HL-60/S4 (cell line): ENCODE results near the gene CFAP107.

Experiments
- in situ Hi-C: fragments of 300-500 bp; cut with MboI; formaldehyde crosslinking; loops from 2 replicates; pipeline ENCODE4 v1.14.3; 2022; ENCODE audit warnings: low sequenced_read_pairs

The CFAP107 gene

DNA sequence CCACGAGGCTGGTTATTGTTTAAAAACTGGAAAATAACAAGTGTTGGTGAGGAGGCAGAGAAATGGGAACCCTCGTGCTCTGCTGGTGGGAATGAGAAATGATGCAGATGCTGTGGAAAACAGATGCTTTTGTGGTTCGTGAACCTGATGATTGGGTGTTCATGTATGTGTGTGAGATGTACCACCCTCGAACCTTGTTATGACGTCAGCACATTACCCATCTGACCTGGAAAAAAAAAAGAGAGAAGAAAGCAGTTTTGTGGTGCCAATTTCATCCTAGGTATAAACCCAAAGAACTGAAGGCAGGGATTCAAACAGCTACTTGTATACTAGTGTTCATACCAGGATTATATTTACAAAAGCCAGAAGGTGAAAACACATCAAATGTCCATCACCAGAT is 6.4 kb upstream of the CFAP107 start:
- in situ Hi-C loops: no loop called here

DNA sequence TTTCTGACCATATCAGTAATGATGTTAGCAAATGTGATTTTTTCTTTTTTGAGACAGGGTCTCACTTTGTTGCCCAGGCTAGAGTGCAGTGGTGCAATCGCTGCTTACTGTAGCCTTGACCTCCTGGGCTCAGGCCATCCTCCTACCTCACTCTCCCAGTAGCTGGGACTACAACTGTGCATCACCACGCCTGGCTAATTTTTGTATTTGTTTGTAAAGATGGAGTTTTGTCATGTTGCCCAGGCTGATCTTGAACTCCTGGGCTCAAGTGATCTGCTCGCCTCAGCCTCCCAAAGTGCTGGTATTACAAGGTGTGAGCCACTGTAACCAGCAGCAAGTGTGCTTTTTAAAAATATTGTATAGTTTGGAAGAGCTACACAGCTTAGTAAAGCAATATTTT is 4.1 kb upstream of the CFAP107 start:
- in situ Hi-C loops: no loop called here

DNA sequence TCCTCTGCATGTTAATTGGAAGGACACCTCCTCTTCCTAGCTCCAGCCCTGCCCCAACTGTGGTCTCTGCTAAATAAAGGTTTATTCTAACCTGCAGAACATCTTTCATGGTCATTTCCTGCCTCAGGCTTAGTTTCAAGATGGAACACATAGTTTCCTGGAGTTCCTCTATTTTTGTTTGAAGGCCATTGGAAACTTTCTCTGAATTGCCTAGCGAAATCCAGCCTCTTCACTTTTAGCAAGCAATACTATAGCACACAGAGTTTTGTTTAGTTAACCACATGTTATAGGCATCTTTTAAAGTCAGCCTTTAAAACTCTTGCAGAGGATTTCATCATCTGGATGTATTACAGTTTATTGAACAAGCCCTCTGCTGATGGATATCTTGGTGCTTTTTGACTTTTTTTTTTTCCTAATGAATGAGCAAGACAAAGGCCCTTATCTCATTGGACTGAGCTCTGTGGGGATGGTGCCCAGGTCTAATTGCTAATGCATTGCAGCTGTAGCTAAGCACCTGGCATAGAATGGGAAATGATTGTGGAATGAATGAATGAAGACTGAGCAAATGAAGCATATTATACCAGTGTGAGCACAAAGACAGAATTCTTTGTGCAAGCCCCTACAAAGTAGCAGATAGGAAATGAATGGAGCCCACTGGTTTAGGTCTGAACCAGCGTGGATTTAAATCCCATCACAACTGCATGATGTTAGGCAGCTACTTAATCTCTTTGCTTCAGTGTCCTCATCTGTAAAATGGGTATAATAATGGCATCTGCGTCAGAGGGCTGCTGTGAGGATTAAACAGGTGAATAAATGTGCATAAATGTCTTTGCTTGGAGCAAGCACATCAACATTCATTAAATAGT is 641 bp upstream of the CFAP107 start:
- in situ Hi-C loops: no loop called here

DNA sequence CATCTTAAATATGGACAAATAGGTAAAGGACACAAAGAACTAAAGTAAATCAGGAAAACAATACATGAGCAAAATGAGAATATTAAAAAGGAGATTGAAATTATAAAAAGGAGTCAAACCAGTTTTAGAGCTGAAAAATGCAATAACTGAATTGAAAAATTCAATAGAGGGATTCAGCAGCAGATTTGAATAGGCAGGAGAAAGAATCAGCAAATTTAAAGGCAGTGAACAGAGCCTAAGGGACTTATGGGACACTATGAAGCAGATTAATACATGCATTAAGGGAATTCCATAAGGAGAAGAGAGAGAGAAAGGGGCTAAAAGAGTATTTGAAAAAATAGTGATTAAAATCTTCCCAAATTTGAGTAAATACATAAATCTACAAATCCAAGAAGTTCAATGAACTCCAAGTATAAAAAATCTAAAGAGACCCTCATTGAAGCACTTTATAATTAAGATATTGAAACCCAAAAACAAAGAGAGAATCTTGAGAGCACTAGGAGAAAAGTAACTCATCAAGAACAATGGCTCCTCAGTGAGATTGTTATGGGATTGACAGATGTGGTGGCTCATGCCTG is 2.9 kb downstream of the CFAP107 start:
- in situ Hi-C loops: no loop called here

DNA sequence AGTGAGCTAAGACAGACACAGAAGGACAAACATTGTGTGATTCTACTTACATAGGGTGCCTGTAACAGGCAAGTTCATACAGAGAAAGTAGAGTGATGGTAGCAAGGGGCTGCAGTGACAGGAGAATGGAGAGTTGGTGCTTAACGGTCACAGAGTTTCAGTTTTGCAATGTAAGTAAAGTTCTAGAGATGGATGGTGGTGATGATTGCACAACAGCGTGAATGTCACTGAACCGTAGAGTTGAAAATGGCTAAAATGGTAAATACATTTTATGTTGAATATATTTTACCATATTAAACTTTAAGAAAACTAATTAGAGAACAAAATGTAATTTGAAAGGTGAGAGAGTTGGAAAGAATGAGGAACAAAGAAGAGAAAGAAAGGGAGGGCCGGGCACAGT is 8.7 kb downstream of the CFAP107 start:
- in situ Hi-C loops: no loop called here

DNA sequence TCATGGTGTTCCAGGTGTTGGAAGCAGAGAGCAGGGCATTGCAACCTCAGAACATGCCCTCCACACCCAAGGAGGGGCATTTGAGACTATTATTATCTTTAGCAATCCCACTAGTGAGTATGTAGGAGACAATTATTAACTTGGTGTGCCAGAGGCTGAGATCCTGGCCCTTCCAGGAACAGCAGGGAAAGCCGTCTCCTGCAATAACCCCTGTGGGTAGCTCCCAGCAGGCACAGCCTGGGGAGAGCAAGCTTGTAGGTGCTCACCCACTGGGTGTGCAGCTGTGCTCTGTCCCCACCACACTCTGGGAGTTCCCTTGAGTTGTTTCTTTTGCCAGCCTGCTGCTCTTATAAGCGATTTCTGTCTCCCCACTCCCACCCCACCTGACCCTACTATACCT is 10.3 kb downstream of the CFAP107 start:
- in situ Hi-C loops: no loop called here

DNA sequence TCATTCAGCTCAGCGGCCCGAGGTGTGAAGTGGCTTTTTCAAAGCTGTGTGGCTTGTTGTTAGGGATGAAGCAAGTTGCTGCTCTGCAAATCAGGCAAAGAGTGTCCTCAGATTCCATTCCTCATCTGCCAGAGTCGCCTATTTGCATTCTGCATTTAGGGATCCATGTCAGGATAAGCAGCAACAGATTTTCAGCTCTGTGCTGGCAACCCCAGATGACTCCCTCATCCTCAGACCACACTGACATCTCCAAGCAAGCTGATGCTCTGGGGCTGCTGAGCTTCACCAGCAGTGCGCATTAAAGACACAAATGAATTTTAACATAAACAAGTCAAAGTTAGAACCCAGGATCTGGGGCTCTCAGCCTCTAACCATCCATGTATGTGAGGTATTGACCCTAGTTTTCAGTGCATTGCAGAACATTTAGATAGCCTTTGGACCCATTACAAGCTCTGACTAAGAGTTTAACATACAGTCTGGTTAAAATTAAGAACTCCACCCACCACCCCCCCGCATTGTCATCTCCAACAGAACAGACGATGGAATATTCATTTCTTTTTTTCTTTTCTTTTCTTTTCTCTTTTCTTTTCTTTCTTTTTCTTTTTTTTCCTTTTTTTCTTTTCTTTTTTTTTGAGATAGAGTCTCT is 10.9 kb downstream of the CFAP107 start:
- in situ Hi-C loops: no loop called here

DNA sequence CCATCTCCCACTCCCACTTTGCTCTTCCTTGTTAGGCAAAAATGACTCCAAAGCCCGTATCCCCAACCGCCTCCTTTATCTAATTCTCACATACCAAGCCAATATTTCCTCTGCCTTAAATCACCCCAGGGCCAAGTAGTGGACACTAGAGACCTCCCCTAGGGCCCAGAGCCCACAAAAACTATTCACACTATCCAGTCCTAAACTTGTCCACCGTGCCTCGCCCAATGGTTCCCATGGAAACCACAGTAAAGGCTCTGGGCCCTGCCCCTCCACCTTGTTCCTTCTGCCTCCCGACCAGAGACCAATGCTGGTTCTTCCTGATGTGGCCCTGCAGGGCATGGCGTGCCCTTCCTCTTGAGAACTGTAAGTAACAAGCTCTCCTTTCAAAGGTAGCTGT is 11.8 kb downstream of the CFAP107 start:
- in situ Hi-C loops: no loop called here

DNA sequence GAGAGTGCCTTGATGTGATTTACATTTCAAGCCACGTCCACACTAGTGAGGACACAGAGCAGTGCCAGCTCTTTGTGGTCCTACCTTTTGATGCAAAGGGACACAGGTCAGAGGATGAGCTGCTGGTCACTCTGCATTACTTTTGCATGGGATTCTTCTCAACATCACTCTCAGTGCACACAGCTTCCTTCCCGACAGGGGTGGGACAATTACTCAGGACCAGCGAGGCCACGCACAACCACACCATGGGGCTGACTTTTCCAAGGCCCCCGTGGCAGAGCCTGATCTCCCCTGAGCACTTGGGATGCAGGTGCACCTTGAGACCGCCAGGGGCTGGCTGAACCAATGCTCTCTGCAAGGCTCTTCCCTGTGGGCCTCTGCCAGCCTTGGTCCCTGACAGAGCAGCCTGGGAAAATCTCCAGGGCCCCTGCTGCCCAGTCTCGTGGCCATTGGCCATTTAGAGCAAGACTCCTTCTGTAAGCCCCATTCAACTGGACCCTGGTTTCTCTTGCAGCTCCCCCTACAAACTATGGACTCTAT is 14.3 kb downstream of the CFAP107 start:
- in situ Hi-C loops: no loop called here

DNA sequence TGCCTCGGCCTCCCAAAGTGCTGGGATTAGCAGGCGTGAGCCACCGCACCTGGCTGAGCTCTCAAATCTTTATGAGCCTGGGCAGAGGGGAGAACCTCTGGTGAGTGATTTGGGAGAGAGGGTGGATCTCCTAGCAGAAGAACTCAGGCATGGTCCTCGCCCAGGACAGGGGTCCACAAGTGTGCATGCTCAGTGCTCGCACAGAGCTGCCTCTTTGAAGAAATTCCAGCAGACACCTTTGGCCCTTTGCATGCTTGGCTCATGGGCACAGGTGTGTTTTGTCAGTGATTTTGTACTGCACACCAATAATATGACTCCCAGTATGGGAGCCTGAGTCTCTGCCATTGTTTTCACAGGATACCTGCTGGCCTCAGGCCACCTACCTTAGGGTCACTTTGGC is 15.8 kb downstream of the CFAP107 start:
- in situ Hi-C loops: no loop called here

DNA sequence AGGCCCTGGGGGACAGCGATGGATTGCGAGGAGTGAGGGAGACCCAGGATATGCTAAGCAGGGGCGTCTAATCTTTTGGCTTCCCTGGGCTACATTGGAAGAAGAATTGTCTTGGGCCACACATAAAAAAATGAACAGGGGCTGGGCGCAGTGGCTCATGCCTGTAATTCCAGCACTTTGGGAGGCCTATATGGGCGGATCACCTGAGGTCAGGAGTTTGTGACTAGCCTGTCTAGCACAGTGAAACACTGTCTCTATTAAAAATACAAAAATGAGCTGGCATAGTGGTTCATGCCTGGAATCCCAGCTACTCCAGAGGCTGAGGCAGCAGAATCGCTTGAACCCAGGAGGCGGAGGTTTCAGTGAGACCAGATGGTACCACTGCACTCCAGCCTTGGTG is 16.8 kb downstream of the CFAP107 start:
- in situ Hi-C loops: no loop called here

DNA sequence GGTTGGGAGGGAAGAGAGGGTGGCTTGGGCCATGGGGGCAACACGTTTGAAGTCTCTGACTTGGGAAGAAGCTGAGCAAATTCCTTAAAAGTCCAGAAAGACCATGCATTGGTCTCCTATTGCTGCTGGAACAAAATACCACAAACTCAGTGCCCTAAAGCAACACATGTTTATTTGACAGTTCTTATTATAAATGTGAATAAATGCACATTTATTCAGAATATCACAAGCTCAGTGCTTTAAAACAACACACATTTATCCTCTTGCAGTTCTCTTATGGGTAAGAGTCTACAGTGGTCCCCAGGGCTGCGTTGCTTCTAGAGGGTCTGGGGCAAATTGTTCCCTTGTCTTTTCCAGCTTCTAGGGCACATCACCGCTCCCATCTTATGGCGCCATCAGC is 17.5 kb downstream of the CFAP107 start:
- in situ Hi-C loops: no loop called here

DNA sequence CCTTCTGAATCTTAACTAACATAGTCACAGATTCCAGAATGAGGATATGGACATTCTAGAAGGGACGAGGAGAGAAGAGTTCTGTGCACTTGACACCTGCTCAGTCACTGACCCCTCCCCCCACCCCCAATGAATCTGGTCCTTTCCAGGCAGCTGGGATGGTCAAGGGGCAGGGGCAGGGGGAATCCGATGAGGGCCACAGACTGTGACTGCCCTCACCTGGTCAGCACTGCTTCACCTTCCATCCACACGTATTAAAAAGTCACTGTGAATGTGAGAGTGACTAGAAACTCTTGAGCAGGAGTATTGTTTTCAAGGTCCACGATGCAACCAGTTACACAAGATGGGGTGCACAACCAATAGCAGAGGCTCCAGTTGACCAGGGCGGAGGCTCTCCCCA is 18.0 kb downstream of the CFAP107 start:
- in situ Hi-C loops: no loop called here

DNA sequence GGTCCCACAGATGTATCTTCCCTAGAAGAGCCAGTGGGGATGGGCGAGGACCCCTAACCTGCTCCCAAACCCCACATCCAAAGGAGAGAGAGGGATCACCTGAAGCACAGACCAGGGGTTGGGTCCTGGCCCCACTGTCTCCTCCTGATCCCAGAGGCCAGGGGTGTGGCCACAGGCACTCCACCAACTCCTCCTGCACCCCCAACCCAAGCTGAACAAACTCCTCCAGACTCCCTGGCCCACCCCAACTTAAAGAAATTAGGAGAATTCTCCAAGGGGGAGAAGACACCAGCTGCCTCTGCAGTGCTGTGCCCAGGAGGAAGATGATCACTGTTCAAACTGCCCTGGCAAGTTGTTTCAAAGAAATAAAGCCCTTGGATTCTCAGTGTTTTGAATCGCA is 23.0 kb downstream of the CFAP107 start:
- in situ Hi-C loops: no loop called here

DNA sequence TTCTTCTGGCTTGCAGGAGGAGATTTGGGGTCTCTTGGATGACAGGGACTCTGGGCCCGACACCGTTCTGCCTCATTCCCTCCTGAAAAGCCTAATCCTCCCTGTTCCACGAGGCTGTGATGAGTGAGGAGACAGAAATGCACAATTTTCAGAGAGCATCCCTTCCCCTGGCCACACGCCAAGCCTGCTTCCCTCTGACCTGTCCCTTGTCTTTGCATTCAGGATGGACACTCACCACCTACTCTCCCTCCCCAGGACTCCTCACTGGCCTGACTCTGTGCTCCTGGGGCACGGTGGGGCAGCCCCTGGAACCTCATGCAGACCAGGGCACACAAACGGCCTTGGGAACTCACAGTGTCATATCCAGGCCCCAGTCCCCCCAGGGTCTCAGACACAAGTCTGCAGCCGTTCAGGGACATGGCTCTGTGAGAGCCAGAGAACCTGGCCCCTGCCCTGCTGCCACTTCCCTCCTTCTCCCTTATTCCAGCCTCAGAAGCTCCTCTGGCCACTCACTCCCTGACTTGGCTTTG is 24.0 kb downstream of the CFAP107 start:
- in situ Hi-C loops: no loop called here

DNA sequence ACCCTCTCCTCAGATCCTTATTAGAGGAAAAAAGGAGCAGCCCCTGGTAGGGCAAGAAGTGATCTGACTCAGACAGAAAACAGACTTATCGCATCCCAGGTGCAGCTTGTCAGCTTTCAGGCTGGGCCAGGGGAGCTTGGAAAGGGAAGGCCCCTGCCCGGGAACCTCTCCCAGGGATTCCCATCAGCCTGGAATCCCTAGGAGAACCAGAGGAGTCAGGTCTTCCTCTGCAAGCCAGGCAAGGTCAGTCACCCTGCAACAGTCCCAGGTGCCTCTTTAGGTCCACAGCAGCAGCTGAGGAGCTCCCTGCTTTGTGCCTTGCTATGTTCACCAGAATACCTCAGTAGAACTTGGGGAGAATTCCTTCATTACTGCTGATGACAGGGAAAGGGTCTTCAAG is 24.6 kb downstream of the CFAP107 start:
- in situ Hi-C loops: no loop called here

DNA sequence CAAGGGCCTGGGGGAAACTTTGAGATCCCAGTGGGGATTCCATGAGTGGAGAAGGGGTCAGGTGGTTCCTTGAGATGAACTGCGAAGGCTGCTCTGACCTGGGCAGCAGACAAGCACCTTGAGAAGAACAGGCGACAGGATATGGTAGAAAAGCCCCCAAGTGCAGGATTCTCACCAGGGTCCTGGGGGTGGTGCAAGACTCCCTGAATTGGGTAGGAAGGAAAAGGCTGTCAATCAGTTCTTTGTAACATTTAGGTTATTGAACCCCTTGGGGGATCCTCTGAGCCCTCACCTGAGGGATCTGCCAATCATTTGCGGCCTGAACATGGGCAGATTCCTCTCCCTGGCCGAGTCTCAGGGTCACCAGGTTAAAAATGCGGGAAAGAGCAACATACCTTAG is 25.2 kb downstream of the CFAP107 start:
- in situ Hi-C loops: no loop called here

DNA sequence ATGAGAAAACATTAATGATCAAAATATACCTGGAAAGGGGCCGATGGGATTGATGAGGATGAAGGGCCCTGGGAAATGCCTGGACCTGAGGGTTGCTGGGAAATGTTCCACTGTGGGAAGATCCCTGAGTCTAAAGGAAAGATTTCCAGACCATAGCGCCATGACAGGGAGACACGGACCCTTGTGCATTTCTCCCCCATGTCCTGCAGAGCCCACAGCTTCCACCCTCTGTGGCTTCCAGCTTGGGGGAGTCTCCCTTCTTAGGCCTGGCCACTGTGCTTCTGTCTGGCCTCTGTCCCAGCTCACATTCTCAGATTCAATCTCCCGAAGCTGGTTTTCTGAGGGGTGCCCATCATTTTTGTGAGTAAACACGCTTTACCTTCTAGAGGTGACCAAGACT is 26.5 kb downstream of the CFAP107 start:
- in situ Hi-C loops: no loop called here

DNA sequence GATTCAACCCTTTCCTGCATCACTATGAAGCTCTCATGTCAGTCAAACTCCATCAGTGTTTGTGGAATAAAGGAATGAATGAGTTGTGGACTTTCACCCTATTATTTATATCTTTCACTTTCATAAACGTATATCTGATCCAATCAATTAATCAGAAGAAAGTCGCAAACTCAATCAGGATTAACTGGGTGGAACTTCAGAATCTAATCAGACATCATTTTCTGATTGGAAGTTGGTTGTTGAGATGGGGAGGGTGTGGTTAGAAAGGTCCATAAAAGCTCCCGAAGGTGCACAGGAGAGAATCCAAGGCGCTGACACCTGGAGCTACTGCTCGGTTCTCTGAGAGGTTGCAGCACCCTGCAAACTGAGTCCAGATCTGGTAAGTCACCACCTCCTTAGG is 27.4 kb downstream of the CFAP107 start, which contains the start of gene PRAMEF12:
PRAMEF12 (plus strand) TSS at position 301 of the 400 bp plus-strand sequence. CDS start 1,130 bp downstream, outside the sequence.
- in situ Hi-C loops: no loop called here

DNA sequence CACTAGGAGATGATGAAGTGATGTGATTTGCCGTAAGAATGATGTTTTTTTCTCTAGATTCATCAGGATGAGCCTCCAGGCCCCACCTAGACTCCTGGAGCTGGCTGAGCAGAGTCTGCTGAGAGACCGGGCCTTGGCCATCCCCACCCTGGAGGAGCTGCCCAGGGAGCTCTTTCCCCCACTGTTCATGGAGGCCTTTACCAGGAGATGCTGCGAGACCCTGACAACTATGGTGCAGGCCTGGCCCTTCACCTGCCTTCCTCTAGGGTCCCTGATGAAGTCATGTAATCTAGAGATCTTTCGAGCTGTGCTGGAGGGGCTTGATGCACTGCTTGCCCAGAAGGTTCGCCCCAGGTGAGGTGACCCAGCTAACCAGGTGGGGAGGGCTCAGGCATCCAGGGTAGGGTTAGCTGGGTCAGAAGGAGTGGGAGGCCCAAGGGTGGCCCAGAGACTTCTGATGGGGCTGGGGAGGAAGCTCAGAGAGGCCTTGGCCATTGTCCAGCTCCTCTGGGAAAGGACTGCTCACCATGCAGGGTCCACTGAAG is 28.9 kb downstream of the CFAP107 start:
- in situ Hi-C loops: no loop called here

DNA sequence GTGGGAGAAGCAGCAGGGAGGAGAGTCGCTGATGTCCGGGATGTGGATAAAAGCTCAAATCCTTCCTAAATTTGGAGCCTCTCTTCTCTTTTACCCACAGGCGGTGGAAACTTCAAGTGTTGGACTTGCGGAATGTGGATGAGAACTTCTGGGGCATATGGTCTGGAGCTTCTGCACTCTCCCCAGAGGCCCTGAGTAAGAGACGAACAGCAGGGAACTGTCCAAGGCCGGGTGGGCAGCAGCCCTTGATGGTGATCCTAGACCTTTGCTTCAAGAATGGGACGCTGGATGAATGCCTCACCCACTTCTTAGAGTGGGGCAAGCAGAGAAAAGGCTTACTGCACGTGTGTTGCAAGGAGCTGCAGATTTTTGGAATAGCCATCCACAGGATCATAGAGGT is 29.4 kb downstream of the CFAP107 start:
- in situ Hi-C loops: no loop called here
